NB4 (cell line): ENCODE results near the gene NKIRAS2.

Source experiments
- DNase-seq: peaks from one replicate; pipeline ENCODE4 v3.0.0; 2010; ENCODE audit warnings: low read depth
- H3K4me3 ChIP-seq: one replicate; pipeline ENCODE4 v1.5.1; 2011; ENCODE audit warnings: mild to moderate bottlenecking, low read depth, low read length, moderate library complexity
- MYC ChIP-seq: IDR thresholded peaks from 2 replicates; pipeline ENCODE4 v1.6.1; 2011; ENCODE audit warnings: low read depth, low read length
- POLR2A ChIP-seq: IDR thresholded peaks from 2 replicates; pipeline ENCODE4 v1.6.1; 2011; ENCODE audit warnings: mild to moderate bottlenecking; ENCODE audit not compliant: insufficient read length; ENCODE audit errors: extremely low read depth
- TF ChIP-seq, protein P1 (sequence below): IDR thresholded peaks from 2 replicates; pipeline ENCODE4 v1.6.1; 2011; ENCODE audit warnings: low read depth, low read length
- TF ChIP-seq, protein P2 (sequence below): IDR thresholded peaks from one replicate; pipeline ENCODE4 v1.5.1; 2012; ENCODE audit warnings: low read depth, low read length

NKIRAS2 gene

DNA sequence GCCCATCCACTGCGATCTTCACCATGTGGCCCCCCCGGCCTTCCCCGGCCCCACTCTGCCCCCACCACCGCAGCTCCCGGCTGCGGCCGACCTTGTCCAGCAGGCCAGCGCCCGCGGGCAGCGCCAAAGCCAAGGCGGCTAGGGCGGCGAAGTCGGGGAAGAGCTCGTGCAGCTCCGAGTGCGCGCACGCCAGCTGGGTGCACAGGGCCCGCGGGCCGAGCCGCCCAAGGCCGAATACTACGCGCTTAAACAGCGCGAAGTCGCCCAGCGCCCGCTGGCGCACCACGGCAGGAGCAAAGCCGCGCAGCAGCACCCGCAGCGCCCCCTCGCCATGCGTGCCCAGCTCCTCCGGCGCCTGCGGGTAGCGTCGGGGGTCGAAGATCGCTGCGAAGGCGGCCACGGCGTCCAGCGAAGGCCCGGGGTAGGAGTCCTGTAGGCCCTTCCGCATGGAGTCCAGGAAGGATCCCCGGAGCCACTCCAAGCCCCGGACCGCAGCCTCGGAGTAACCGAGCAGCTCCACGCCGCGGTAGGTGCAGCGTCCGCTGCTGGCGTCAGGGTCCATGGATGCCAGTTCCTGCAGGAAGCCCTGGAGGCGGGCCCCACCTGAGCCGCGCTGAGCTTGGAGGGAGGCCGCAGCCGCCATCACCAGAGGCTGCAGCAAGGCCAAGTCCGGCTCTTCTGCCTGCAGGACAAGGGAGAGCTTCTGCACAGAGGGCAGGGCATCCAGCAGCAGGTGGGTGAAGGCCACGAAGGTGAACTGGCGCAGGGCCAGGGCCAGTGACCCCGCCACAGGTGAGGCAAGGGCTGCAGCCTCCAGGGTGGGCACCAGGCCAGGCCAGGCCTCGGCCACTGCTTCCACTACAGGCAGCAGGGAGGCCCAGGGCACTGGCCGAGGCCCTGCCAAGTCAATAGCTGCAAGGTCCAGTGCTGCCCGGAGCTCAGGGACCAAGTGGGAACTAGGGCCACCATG, 20.2 kb downstream of the NKIRAS2 start:
- TF ChIP-seq, protein P1, sequence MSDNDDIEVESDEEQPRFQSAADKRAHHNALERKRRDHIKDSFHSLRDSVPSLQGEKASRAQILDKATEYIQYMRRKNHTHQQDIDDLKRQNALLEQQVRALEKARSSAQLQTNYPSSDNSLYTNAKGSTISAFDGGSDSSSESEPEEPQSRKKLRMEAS: no peak
- TF ChIP-seq MYC: no peak
- TF ChIP-seq POLR2A: no peak
- TF ChIP-seq, protein P2, sequence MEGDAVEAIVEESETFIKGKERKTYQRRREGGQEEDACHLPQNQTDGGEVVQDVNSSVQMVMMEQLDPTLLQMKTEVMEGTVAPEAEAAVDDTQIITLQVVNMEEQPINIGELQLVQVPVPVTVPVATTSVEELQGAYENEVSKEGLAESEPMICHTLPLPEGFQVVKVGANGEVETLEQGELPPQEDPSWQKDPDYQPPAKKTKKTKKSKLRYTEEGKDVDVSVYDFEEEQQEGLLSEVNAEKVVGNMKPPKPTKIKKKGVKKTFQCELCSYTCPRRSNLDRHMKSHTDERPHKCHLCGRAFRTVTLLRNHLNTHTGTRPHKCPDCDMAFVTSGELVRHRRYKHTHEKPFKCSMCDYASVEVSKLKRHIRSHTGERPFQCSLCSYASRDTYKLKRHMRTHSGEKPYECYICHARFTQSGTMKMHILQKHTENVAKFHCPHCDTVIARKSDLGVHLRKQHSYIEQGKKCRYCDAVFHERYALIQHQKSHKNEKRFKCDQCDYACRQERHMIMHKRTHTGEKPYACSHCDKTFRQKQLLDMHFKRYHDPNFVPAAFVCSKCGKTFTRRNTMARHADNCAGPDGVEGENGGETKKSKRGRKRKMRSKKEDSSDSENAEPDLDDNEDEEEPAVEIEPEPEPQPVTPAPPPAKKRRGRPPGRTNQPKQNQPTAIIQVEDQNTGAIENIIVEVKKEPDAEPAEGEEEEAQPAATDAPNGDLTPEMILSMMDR: no peak
- H3K4me3 ChIP-seq: no peak overlapping the region
- no peak for DNase-seq

DNA sequence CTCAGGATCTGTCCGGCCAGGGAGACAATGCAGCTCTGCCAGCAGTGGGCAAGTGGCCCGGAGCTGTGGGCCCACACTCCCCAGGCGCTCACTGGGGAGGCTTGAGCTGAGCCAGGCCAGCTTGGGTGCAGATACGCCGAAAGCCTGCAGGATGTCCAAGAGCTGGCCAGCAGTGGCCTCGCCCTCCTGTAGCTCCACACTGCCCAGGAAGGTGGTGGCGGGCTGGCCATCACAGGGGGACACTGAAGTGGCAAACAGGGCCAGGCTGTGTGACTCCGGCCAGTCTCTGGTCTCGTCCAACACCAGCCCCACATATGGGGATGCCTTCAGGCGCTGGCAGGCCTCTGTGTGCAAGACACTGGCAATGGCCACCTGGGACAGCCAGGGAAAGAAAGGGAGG, 20.9 kb downstream of the NKIRAS2 start:
- TF ChIP-seq MYC: no peak
- TF ChIP-seq, protein P2: no peak
- TF ChIP-seq POLR2A: no peak
- TF ChIP-seq, protein P1: no peak
- DNase-seq: no peak
- no peak overlapping the region for H3K4me3 ChIP-seq

DNA sequence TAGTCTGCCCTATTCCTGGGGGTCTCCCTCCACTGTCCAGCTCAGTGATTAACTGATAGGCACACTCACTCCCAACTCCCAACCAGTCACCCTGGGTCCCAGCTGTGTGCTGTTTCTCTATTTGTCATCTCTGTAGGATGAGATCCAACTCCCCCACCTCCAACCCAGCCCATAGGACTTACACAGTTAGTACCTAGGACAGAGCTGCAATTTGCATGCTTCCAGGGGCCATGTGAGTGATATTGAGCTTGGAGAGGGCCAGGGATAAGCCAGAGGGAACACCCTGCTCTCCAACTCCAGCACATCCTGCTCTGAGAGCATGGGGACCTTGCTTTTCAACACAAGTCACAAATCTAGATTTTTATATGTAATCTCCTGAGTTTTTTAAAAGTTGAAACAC, 21.7 kb downstream of the NKIRAS2 start:
- no peak for TF ChIP-seq POLR2A
- TF ChIP-seq, protein P2: no peak
- no peak for DNase-seq
- no peak overlapping the region for H3K4me3 ChIP-seq

DNA sequence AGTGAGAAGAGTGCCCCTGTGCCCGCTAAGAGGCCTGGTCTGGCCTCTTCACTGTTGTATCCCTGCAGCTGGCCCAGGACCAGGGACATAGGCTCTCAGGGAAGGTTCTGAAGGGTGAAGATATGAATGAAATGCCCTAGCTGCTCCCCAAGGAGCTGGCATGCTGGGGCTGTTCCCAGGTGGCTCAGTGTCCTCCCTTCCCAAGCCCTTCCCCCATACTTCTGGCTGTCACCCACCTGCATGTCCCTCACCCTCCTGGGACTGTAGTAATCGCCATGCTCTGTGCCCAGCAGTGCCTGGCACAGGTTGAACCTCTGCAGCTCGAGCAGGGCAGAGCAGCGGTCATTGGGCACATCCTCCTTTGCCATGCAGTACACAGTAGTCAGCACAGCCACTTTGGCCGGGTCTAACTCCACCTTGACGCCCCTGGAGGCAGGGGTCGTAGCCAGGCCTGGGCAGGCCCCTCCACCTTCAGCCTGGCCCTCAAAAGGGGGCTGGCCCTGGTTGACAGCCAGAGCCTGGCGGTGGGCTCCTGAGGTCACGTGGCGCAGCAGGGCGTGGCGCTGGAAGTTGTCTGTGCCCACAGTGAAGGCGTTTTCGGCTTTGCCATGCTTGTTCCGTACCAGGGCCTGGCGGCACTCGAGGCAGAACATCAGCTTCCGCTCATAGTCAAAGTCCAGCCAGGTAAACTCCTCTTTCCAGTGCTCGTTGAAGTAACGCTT, 22.9 kb downstream of the NKIRAS2 start:
- DNase-seq: no peak
- H3K4me3 ChIP-seq: no peak overlapping the region
- TF ChIP-seq, protein P2: no peak
- TF ChIP-seq, protein P1: no peak
- TF ChIP-seq MYC (no peak), POLR2A (no peak)

DNA sequence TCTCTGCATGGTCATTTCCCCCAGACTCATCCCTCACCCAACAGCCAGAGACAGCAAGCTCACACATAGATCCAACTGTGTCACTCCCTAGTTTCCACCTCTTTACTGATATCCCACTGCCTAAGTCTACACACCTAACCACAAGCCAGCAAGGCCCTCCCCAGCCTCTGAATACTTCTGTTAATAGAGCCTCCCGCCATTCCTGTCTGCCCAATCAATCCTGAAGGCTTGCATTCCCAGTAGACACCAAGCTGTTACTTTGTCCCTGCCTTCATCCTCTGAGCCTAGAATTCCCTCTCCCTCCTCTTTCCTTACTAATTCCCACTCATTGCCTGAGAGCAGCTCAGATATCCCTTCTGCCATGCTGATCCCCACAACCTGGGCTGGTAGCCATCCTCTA, 25.8 kb downstream of the NKIRAS2 start:
- TF ChIP-seq, protein P1: no peak
- H3K4me3 ChIP-seq: no peak overlapping the region
- no peak for DNase-seq

DNA sequence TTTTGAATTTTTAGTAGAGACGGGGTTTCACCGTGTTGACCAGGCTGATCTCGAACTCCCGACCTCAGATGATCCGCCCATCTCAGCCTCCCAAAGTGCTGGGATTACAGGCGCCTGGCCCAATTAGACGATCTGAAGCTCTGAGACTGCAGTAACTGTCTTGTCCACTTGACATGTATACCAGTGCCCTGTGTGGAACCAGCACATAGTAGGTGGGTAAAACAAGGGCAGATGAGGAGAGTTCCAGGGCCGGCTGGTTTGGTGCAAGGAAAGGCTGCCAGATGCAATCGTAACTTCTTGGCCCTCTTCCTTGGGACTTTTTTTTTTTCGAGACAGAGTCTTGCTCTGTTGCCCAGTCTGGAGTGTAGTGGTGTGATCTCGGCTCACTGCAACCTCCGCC, 27.5 kb downstream of the NKIRAS2 start:
- TF ChIP-seq POLR2A (no peak), MYC (no peak)
- TF ChIP-seq, protein P1: no peak
- TF ChIP-seq, protein P2: no peak
- DNase-seq: no peak
- H3K4me3 ChIP-seq: no peak overlapping the region
